DMS114 treated with DMSO at 0.1 percent for 48 hours (cell line): ENCODE measurements around the gene LRRC61.

Source experiments
- DNase-seq: peaks from one replicate; lab custom pipeline; 2025; ENCODE audit not compliant: unreplicated experiment; lab: John Stamatoyannopoulos, UW

The LRRC61 gene

GRCh38 chr7:150329331-150330120 lies 6.4 kb downstream of the LRRC61 start:
- no peak for DNase-seq

- no peak for DNase-seq
Measured at GRCh38 chr7:150330211-150330885, 7.2 kb downstream of the LRRC61 start.

- DNase-seq = no peak
Measured at GRCh38 chr7:150332852-150333635, 9.9 kb downstream of the LRRC61 start.

- no peak for DNase-seq
Measured at GRCh38 chr7:150333659-150334058, 10.5 kb downstream of the LRRC61 start.

- no peak for DNase-seq
Measured at GRCh38 chr7:150334108-150334507, 11.0 kb downstream of the LRRC61 start.

GRCh38 chr7:150335108-150335773 lies 12.1 kb downstream of the LRRC61 start:
- no peak for DNase-seq

GRCh38 chr7:150335774-150336112 lies 12.6 kb downstream of the LRRC61 start:
- DNase-seq = no peak

GRCh38 chr7:150336746-150337145 lies 13.6 kb downstream of the LRRC61 start:
- no peak for DNase-seq

GRCh38 chr7:150337179-150337578 lies 14.0 kb downstream of the LRRC61 start:
- DNase-seq = no peak

GRCh38 chr7:150337659-150338081 lies 14.5 kb downstream of the LRRC61 start:
- DNase-seq = no peak

- no peak for DNase-seq
Measured at GRCh38 chr7:150338166-150338829, 15.1 kb downstream of the LRRC61 start.

GRCh38 chr7:150339409-150339809 lies 16.3 kb downstream of the LRRC61 start:
- no peak for DNase-seq

- DNase-seq = no peak
Measured at GRCh38 chr7:150340024-150340749, 17.0 kb downstream of the LRRC61 start.

- no peak for DNase-seq
Measured at GRCh38 chr7:150340875-150341262, 17.7 kb downstream of the LRRC61 start.

- no peak for DNase-seq
Measured at GRCh38 chr7:150341263-150342120, 18.3 kb downstream of the LRRC61 start, which contains the start of gene RARRES2. TSS of gene RARRES2 (minus strand) at chr7:150341629. CDS start at chr7:150340609, 1,020 bp downstream.

- DNase-seq = no peak
Measured at GRCh38 chr7:150342121-150342408, 18.9 kb downstream of the LRRC61 start.

GRCh38 chr7:150343225-150343624 lies 20.1 kb downstream of the LRRC61 start:
- DNase-seq = no peak

GRCh38 chr7:150344299-150344698 lies 21.1 kb downstream of the LRRC61 start:
- no peak for DNase-seq

GRCh38 chr7:150345012-150345411 lies 21.9 kb downstream of the LRRC61 start:
- no peak for DNase-seq
